Calu3 (cell line): ENCODE results near the gene IL18. TPM values are rescaled to one million over a fixed set of nuclear protein-coding genes. Genes with fewer than 3 reads are reported as not detected.
"Not testable (repeated sequence)": the region's sequence is repeated elsewhere in the genome, so short reads cannot be mapped to it uniquely, and the experiment has no call there.

Experiments
- BruUV-seq: library from RNA; stranded (reverse); fragments of 400-500 nt; replicated peaks from 2 replicates; lab custom pipeline; 2021; lab: Mats Ljungman, UMichigan
- CTCF ChIA-PET: fragments of 300-600 bp; sonication (Branson Sonifier 250); formaldehyde crosslinking; loops from one replicate; lab custom pipeline; 2022; ENCODE audit warnings: antibody characterized with exemption; lab: Charles Lee
- DNase-seq: peaks from one replicate; pipeline ENCODE4 v3.0.0; 2022
- H3K27ac Mint-ChIP-seq: one replicate; pipeline ENCODE4 v1.8.0; 2022; ENCODE audit warnings: mixed read lengths; ENCODE audit not compliant: unreplicated experiment
- H3K27me3 Mint-ChIP-seq: one replicate; pipeline ENCODE4 v1.8.0; 2022; ENCODE audit warnings: mixed read lengths; ENCODE audit not compliant: unreplicated experiment
- H3K36me3 Mint-ChIP-seq: one replicate; pipeline ENCODE4 v1.8.0; 2022; ENCODE audit warnings: mild to moderate bottlenecking, moderate library complexity, mixed read lengths; ENCODE audit not compliant: insufficient read depth, unreplicated experiment
- H3K4me1 Mint-ChIP-seq: one replicate; pipeline ENCODE4 v1.8.0; 2022; ENCODE audit warnings: mild to moderate bottlenecking, low read depth, mixed read lengths; ENCODE audit not compliant: unreplicated experiment
- H3K4me3 Mint-ChIP-seq: one replicate; pipeline ENCODE4 v1.8.0; 2022; ENCODE audit warnings: mild to moderate bottlenecking, low read depth, moderate library complexity, mixed read lengths; ENCODE audit not compliant: unreplicated experiment
- H3K9me3 Mint-ChIP-seq: one replicate; pipeline ENCODE4 v1.8.0; 2022; ENCODE audit warnings: low read depth, mixed read lengths; ENCODE audit not compliant: unreplicated experiment
- CTCF ChIP-seq: fragments of 200-600 bp; IDR thresholded peaks from one replicate; pipeline ENCODE4 v1.8.0; 2022; ENCODE audit warnings: antibody characterized with exemption; ENCODE audit not compliant: unreplicated experiment
- intact Hi-C: fragments of 100-400 bp; cut with micrococcal nuclease; formaldehyde crosslinking; loops from one replicate; pipeline ENCODE4 v1.10.0; 2022; ENCODE audit not compliant: unreplicated experiment
- total RNA-seq: library from RNA; stranded (reverse); gene quantifications from 2 replicates; pipeline ENCODE4 v1.2.3, GENCODE V29; 2022

IL18 gene
- total RNA-seq, 1 experiment from 2014 or later, result 121 TPM

- TF ChIP-seq CTCF, result no peak
- no TSS peak for BruUV-seq
- peak overlapping the region; percentile 82 for H3K27ac Mint-ChIP-seq
- peaks cover 63% of the 10 kb centered on the region for H3K36me3 Mint-ChIP-seq
- H3K4me3 Mint-ChIP-seq, result peak overlapping the region; percentile 75
- no peak for DNase-seq
- H3K4me1 Mint-ChIP-seq, result peaks cover 45% of the 10 kb centered on the region
- CTCF ChIA-PET, result interaction anchor here (0.7 to 2.1 kb wide), 3 partner anchors 10 to 138 kb away, joined by 3 to 7 read pairs (median 4); partner anchors contain the start of gene BCO2
- no peaks in the 10 kb centered on the region for H3K9me3 Mint-ChIP-seq
- no peaks in the 10 kb centered on the region for H3K27me3 Mint-ChIP-seq
- intact Hi-C loops, result loop anchor here (5.0 kb wide), 1 partner anchor 41 kb away; no protein-coding TSS in a partner anchor
Measured at GRCh38 chr11:112162761-112163546, 940 bp downstream of the IL18 start.

DNA sequence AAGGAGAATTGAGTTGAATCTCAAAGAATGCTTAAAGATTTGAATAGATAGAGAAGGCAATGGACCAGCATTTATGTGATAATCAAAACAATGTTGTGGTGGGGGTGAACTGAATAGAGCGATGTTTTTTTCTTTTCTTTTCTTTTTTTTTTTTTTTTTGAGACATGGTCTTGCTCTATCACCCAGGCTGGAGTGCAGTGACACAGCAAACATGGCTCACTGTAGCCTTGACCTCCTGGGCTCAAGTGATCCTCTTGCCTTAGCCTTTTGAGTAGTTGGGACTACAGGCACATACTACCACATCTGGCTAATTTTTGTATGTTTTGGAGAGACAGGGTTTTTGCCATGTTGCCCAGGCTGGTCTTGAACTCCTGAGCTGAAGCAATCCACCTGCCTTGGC lies 1.7 kb downstream of the IL18 start:
- not testable (repeated sequence) for BruUV-seq, H3K9me3 Mint-ChIP-seq, H3K27me3 Mint-ChIP-seq, DNase-seq
- peaks cover 52% of the 10 kb centered on the region for H3K4me1 Mint-ChIP-seq
- intact Hi-C loops, result loop anchor here (5.0 kb wide), 1 partner anchor 40 kb away; no protein-coding TSS in a partner anchor
- CTCF ChIA-PET, result interaction anchor here (0.7 to 2.1 kb wide), 3 partner anchors 11 to 139 kb away, joined by 3 to 7 read pairs (median 4); partner anchors contain the start of gene BCO2
- H3K4me3 Mint-ChIP-seq, result peak overlapping the region; percentile 75
- peaks cover 67% of the 10 kb centered on the region for H3K36me3 Mint-ChIP-seq
- H3K27ac Mint-ChIP-seq, result peak overlapping the region; percentile 82

DNA sequence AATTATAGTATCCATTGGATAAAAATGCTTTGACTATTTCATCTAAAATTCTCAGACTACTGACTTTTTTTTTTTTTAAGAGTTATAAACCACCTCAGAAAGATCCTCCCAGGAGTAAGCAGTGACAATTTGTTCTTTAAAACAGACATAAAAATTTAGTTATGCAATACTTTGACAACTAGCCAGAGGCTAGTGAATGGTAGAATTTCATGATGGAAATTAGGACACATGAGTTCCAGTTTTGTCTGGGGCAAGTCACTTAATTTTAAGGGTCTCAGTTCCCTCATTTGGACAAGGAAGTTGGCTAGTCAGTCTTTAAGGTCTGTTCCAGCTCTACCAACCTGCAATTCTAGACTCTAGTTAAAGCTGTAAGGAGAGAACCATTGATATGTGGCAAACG lies 2.9 kb downstream of the IL18 start:
- intact Hi-C loops, result loop anchor here (5.0 kb wide), 1 partner anchor 39 kb away; no protein-coding TSS in a partner anchor
- Mint-ChIP-seq H3K27ac (peak overlapping the region; percentile 82), H3K4me3 (peak overlapping the region; percentile 75), H3K9me3 (no peaks in the 10 kb centered on the region), H3K4me1 (peaks cover 46% of the 10 kb centered on the region), H3K27me3 (no peaks in the 10 kb centered on the region), H3K36me3 (peaks cover 73% of the 10 kb centered on the region)
- BruUV-seq, result no TSS peak
- no peak for TF ChIP-seq CTCF
- CTCF ChIA-PET, result no interaction called here
- DNase-seq, result no peak

DNA sequence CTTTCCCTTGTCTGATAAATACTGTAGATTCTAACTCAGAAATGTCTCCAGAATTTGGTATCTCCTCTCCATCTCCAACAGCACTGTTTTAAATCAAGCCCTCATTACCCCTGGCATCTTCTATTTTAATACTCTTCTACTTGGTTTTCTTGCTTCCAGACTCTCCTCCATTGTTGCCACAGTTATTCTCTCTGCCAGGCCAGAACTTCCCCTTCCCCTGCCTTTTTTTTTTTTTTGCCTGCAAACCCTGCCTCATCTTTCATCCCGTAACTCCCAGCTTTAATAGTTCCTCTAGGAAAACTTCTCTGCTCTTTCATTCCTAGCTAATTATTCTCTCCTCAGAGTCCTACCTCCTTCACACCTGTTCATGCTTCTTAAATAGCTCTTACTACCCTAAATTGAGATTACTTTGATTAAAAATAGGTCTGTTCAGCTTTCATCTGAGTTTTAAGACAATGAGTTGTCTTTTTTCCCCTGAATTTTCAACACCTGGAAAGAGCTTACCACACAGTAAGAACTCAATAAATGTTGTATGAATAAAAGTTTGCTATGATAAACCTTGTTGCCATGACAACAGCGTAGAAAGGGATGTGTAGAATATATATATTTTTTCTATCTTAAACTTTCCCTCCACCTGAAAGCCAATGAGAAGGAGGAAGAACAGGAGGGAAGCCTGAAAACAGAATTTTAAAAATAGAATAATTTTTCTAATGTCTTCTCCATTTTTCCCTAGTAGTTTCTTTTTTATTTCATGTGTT lies 3.6 kb downstream of the IL18 start:
- H3K36me3 Mint-ChIP-seq, result peaks cover 77% of the 10 kb centered on the region
- peak overlapping the region; percentile 82 for H3K27ac Mint-ChIP-seq
- no peak for TF ChIP-seq CTCF
- CTCF ChIA-PET, result interaction anchor here (0.7 kb wide), 1 partner anchor 30 kb away, joined by 3 read pairs; no protein-coding TSS in a partner anchor
- no peaks in the 10 kb centered on the region for H3K27me3 Mint-ChIP-seq
- BruUV-seq, result no TSS peak
- H3K4me1 Mint-ChIP-seq, result peaks cover 45% of the 10 kb centered on the region
- H3K4me3 Mint-ChIP-seq, result peak overlapping the region; percentile 75
- no peaks in the 10 kb centered on the region for H3K9me3 Mint-ChIP-seq
- intact Hi-C loops, result loop anchor here (5.0 kb wide), 1 partner anchor 38 kb away; no protein-coding TSS in a partner anchor
- DNase-seq, result no peak
